GM18519 (cell line): ENCODE results near the gene NISCH.

Experiments
- ATAC-seq: cut with Tn5 transposase; IDR thresholded peaks from one replicate; pipeline ENCODE4 v1.9.1; 2021; ENCODE audit warnings: mild to moderate bottlenecking, moderate library complexity; ENCODE audit not compliant: unreplicated experiment, low FRiP score

NISCH gene

GRCh38 chr3:52434491-52435115 is 20.8 kb upstream of the NISCH start:
- ATAC-seq, result no peak

GRCh38 chr3:52435246-52436101 is 19.9 kb upstream of the NISCH start:
- no peak for ATAC-seq

- ATAC-seq, result no peak
Observed at GRCh38 chr3:52436500-52437149, 18.8 kb upstream of the NISCH start.

- no peak for ATAC-seq
Observed at GRCh38 chr3:52437326-52438103, 17.9 kb upstream of the NISCH start.

- ATAC-seq, result no peak
Observed at GRCh38 chr3:52438104-52438376, 17.4 kb upstream of the NISCH start.

GRCh38 chr3:52438579-52439425 is 16.6 kb upstream of the NISCH start:
- ATAC-seq, result no peak

GRCh38 chr3:52439426-52440248 is 15.8 kb upstream of the NISCH start:
- ATAC-seq, result no peak

- no peak for ATAC-seq
Observed at GRCh38 chr3:52440249-52440551, 15.2 kb upstream of the NISCH start.

- no peak for ATAC-seq
Observed at GRCh38 chr3:52440671-52441070, 14.7 kb upstream of the NISCH start.

GRCh38 chr3:52441091-52441771 is 14.2 kb upstream of the NISCH start:
- no peak for ATAC-seq

- ATAC-seq, result no peak
Observed at GRCh38 chr3:52441772-52442332, 13.6 kb upstream of the NISCH start.

- ATAC-seq, result no peak
Observed at GRCh38 chr3:52442409-52443267, 12.8 kb upstream of the NISCH start.

GRCh38 chr3:52443268-52443610 is 12.2 kb upstream of the NISCH start:
- ATAC-seq, result no peak

GRCh38 chr3:52443791-52444687 is 11.4 kb upstream of the NISCH start:
- no peak for ATAC-seq

GRCh38 chr3:52444860-52445793 is 10.3 kb upstream of the NISCH start, which contains the start of gene SEMA3G:
TSS of gene SEMA3G (minus strand) at chr3:52445103. CDS start at chr3:52445027, 76 bp downstream.
- no peak for ATAC-seq

- ATAC-seq, result no peak
Observed at GRCh38 chr3:52446042-52446441, 9.4 kb upstream of the NISCH start.
